ENCODE data around the gene CCDC195. TPM values are rescaled to one million over a fixed set of nuclear protein-coding genes. Genes with fewer than 3 reads are reported as not detected.

CCDC195 gene
- total RNA-seq, 1 experiment from 2014 or later: not detected

DNA sequence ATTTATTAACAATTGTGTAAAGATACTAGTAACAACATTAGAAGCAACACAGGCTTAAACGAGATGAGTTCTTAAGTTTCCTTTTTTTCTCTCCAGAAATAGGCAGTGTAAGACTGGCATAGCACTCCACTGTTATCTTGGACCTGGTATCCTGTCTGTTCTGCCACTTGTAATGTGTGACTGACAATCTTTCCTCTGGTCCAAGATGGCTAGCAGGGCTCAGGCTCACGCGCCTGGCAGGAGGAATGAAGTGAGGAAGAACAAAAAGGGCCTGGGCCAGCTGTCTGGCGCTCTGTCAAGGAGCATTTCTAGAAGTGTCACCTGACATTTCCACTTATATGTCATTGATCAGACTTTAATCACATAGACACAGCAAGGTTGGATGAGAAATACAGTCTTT lies 31.6 kb upstream of the CCDC195 start:
- TF ChIP-seq EZH2 (IDR thresholded peaks at IDR 0.05; ENCODE audit: borderline replicate concordance, low read depth, low read length, poor library complexity, severe bottlenecking): no peak
- TF ChIP-seq, protein P1, sequence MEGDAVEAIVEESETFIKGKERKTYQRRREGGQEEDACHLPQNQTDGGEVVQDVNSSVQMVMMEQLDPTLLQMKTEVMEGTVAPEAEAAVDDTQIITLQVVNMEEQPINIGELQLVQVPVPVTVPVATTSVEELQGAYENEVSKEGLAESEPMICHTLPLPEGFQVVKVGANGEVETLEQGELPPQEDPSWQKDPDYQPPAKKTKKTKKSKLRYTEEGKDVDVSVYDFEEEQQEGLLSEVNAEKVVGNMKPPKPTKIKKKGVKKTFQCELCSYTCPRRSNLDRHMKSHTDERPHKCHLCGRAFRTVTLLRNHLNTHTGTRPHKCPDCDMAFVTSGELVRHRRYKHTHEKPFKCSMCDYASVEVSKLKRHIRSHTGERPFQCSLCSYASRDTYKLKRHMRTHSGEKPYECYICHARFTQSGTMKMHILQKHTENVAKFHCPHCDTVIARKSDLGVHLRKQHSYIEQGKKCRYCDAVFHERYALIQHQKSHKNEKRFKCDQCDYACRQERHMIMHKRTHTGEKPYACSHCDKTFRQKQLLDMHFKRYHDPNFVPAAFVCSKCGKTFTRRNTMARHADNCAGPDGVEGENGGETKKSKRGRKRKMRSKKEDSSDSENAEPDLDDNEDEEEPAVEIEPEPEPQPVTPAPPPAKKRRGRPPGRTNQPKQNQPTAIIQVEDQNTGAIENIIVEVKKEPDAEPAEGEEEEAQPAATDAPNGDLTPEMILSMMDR (conservative IDR thresholded peaks at IDR 0.05; ENCODE audit: low read depth, low read length): no peak
- no peak overlapping the region for H3K27ac ChIP-seq (ENCODE audit: low read depth, low read length, poor library complexity, severe bottlenecking)
- no peaks in the 10 kb centered on the region for H3K4me1 ChIP-seq (ENCODE audit: insufficient read depth, low read length, poor library complexity, severe bottlenecking)
- ChIA-PET POLR2A (ENCODE audit: low non-redundant PET) (no interaction called here), CTCF (no interaction called here)
- H3K4me3 ChIP-seq (ENCODE audit: low read depth, low read length, poor library complexity, severe bottlenecking): no peak overlapping the region
- intact Hi-C loops (cut with micrococcal nuclease; ENCODE audit: unreplicated experiment): no loop called here
- no peak for DNase-seq (ENCODE audit: low spot score)
- H3K36me3 ChIP-seq (ENCODE audit: insufficient read depth, low read length, poor library complexity, severe bottlenecking): no peaks in the 10 kb centered on the region
- no peaks in the 10 kb centered on the region for H3K9me3 ChIP-seq (ENCODE audit: low read depth, low read length, poor library complexity, severe bottlenecking)
- H3K27me3 ChIP-seq (replicated peaks; ENCODE audit: insufficient read depth, low read depth, low read length, poor library complexity): no peaks in the 10 kb centered on the region
- no TSS peak for BruUV-seq (replicated peaks)

DNA sequence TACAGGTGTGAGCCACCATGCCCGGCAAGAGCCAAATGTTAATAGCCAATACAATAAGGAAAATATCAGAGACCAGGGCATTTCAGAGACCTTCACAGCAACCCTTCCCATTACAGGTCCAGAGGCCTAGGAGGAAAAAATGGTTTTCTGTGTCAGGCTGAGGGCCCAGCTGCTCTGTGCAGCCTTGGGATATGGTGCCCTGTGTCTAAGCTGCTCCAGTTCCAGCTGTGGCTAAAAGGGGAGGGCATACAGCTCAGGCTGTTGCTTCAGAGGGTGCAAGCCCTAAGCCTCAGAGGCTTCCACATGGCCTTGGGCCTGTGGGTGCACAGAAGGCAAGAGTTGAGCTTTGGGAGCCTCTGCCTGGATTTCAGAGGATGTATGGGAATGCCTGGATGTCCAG lies 20.1 kb upstream of the CCDC195 start:
- Histone ChIP-seq H3K36me3 (ENCODE audit: insufficient read depth, low read length, poor library complexity, severe bottlenecking) (no peaks in the 10 kb centered on the region), H3K4me3 (ENCODE audit: low read depth, low read length, poor library complexity, severe bottlenecking) (no peak overlapping the region), H3K27ac (ENCODE audit: low read depth, low read length, poor library complexity, severe bottlenecking) (no peak overlapping the region), H3K4me1 (ENCODE audit: insufficient read depth, low read length, poor library complexity, severe bottlenecking) (no peaks in the 10 kb centered on the region), H3K27me3 (replicated peaks; ENCODE audit: insufficient read depth, low read depth, low read length, poor library complexity) (no peaks in the 10 kb centered on the region), H3K9me3 (ENCODE audit: low read depth, low read length, poor library complexity, severe bottlenecking) (peaks cover 3% of the 10 kb centered on the region)
- BruUV-seq (replicated peaks): no TSS peak
- intact Hi-C loops (cut with micrococcal nuclease; ENCODE audit: unreplicated experiment): no loop called here
- no peak for DNase-seq (ENCODE audit: low spot score)
- TF ChIP-seq EZH2 (IDR thresholded peaks at IDR 0.05; ENCODE audit: borderline replicate concordance, low read depth, low read length, poor library complexity, severe bottlenecking): no peak
- CTCF ChIA-PET: no interaction called here
- POLR2A ChIA-PET (ENCODE audit: low non-redundant PET): no interaction called here

DNA sequence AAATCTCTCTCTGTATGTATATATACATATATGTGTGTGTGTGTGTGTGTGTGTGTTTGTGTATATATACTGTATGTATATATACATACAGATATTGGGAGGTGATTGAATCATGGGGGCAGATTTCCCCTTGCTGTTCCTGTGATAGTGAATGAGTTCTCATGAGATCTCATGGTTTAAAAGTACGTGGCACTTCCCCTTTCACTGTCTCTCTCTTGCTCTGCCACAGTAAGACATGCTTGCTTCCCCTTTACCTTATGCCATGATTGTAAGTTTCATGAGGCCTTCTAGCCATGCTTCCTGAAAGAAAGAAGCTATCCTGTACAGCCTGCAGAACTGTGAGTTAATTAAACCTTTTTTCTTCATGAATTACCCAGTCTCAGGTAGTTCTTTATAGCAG lies 18.8 kb upstream of the CCDC195 start:
- DNase-seq (ENCODE audit: low spot score): no peak
- BruUV-seq (replicated peaks): no TSS peak
- POLR2A ChIA-PET (ENCODE audit: low non-redundant PET): no interaction called here
- Histone ChIP-seq H3K36me3 (ENCODE audit: insufficient read depth, low read length, poor library complexity, severe bottlenecking) (no peaks in the 10 kb centered on the region), H3K27ac (ENCODE audit: low read depth, low read length, poor library complexity, severe bottlenecking) (no peak overlapping the region), H3K27me3 (replicated peaks; ENCODE audit: insufficient read depth, low read depth, low read length, poor library complexity) (no peaks in the 10 kb centered on the region), H3K4me3 (ENCODE audit: low read depth, low read length, poor library complexity, severe bottlenecking) (no peak overlapping the region), H3K4me1 (ENCODE audit: insufficient read depth, low read length, poor library complexity, severe bottlenecking) (no peaks in the 10 kb centered on the region), H3K9me3 (ENCODE audit: low read depth, low read length, poor library complexity, severe bottlenecking) (peaks cover 3% of the 10 kb centered on the region)
- intact Hi-C loops (cut with micrococcal nuclease; ENCODE audit: unreplicated experiment): no loop called here
- no peak for TF ChIP-seq EZH2 (IDR thresholded peaks at IDR 0.05; ENCODE audit: borderline replicate concordance, low read depth, low read length, poor library complexity, severe bottlenecking)
- TF ChIP-seq, protein P1 (conservative IDR thresholded peaks at IDR 0.05; ENCODE audit: low read depth, low read length): no peak
- CTCF ChIA-PET: no interaction called here

DNA sequence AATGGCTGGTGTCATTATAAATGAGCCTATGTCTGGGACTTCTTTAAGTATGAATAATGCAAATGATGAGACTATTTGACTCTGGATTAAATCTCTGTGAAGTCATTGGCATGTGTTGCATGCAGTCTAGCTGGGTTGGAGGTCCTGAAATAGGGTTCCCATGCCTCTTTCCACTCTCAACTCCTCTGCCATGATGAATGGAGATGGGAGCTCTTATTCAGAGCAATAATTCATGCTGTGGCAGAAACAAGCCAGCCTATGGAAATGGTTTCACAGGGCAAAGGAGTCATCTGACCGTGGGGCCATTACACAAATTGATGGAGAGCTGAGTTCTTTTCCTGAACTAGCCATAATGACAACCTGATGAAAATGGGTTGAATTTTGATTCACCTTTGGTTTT lies 15.5 kb upstream of the CCDC195 start:
- H3K36me3 ChIP-seq (ENCODE audit: insufficient read depth, low read length, poor library complexity, severe bottlenecking): no peaks in the 10 kb centered on the region
- H3K4me1 ChIP-seq (ENCODE audit: insufficient read depth, low read length, poor library complexity, severe bottlenecking): no peaks in the 10 kb centered on the region
- H3K9me3 ChIP-seq (ENCODE audit: low read depth, low read length, poor library complexity, severe bottlenecking): peaks cover 2% of the 10 kb centered on the region
- intact Hi-C loops (cut with micrococcal nuclease; ENCODE audit: unreplicated experiment): no loop called here
- BruUV-seq (replicated peaks): no TSS peak
- TF ChIP-seq, protein P1 (conservative IDR thresholded peaks at IDR 0.05; ENCODE audit: low read depth, low read length): no peak
- no peak for TF ChIP-seq EZH2 (IDR thresholded peaks at IDR 0.05; ENCODE audit: borderline replicate concordance, low read depth, low read length, poor library complexity, severe bottlenecking)
- ChIA-PET POLR2A (ENCODE audit: low non-redundant PET) (no interaction called here), CTCF (no interaction called here)
- no peak for DNase-seq (ENCODE audit: low spot score)
- H3K4me3 ChIP-seq (ENCODE audit: low read depth, low read length, poor library complexity, severe bottlenecking): no peak overlapping the region
- no peaks in the 10 kb centered on the region for H3K27me3 ChIP-seq (replicated peaks; ENCODE audit: insufficient read depth, low read depth, low read length, poor library complexity)
- H3K27ac ChIP-seq (ENCODE audit: low read depth, low read length, poor library complexity, severe bottlenecking): no peak overlapping the region
